DND-41 (cell line): ENCODE measurements around the gene C3orf18.

ENCODE experiments used
- CTCF ChIP-seq: IDR thresholded peaks from 2 replicates; pipeline ENCODE4 v1.5.1; 2012; ENCODE audit warnings: borderline replicate concordance, low read length, moderate library complexity, mild to moderate bottlenecking; ENCODE audit not compliant: poor library complexity, severe bottlenecking; ENCODE audit errors: extremely low read depth
- EZH2 ChIP-seq: IDR thresholded peaks from 3 replicates; pipeline ENCODE4 v1.6.1; 2012; ENCODE audit warnings: borderline replicate concordance, low read depth, mild to moderate bottlenecking, moderate library complexity, low read length, inconsistent platforms; ENCODE audit not compliant: severe bottlenecking

- TF ChIP-seq CTCF, result no peak
- TF ChIP-seq EZH2, result no peak
Measured at GRCh38 chr3:50523279-50523811, 44.2 kb downstream of the C3orf18 start.
